BJ (cell line): ENCODE measurements around the gene PLPP3. TPM values are rescaled to one million over a fixed set of nuclear protein-coding genes. Genes with fewer than 3 reads are reported as not detected.

Experiments
- CTCF ChIA-PET: fragments of 350-600 bp; formaldehyde crosslinking; extraction: SDS; loops from one replicate; lab custom pipeline; 2021; ENCODE audit warnings: antibody characterized with exemption, inconsistent platforms; lab: Yijun Ruan, JAX
- POLR2A ChIA-PET: fragments of 300-600 bp; sonication (Branson Sonifier 250); formaldehyde crosslinking; extraction: SDS; loops from one replicate; lab custom pipeline; 2021; ENCODE audit warnings: antibody characterized with exemption; lab: Charles Lee
- DNase-seq: peaks from one replicate; pipeline ENCODE4 v3.0.0-alpha.2; 2011; ENCODE audit warnings: low read depth
- H3K27me3 ChIP-seq: 2 replicates; pipeline ENCODE4 v1.6.0; 2011; ENCODE audit warnings: low read length; ENCODE audit not compliant: control insufficient read depth, insufficient read depth
- H3K36me3 ChIP-seq: 2 replicates; pipeline ENCODE4 v1.5.1; 2011; ENCODE audit warnings: low read length; ENCODE audit not compliant: control insufficient read depth, insufficient read depth
- H3K4me3 ChIP-seq: 2 replicates; pipeline ENCODE4 v1.5.1; 2011; ENCODE audit warnings: low read depth, mild to moderate bottlenecking, control low read depth, low read length
- polyA plus RNA-seq: library from polyadenylated mRNA; depleted of rRNA; stranded (reverse); fragments of >200 nt; gene quantifications from 2 replicates; pipeline ENCODE4 v1.2.3, GENCODE V29; 2011
- TF ChIP-seq, protein P1 (sequence below): IDR thresholded peaks from 2 replicates; pipeline ENCODE4 v1.5.1; 2011; ENCODE audit warnings: low read depth, mild to moderate bottlenecking, control low read depth, inconsistent platforms, low read length, moderate library complexity; ENCODE audit not compliant: insufficient read depth

The PLPP3 gene
- polyA plus RNA-seq, 1 experiment: 55.4 TPM

DNA sequence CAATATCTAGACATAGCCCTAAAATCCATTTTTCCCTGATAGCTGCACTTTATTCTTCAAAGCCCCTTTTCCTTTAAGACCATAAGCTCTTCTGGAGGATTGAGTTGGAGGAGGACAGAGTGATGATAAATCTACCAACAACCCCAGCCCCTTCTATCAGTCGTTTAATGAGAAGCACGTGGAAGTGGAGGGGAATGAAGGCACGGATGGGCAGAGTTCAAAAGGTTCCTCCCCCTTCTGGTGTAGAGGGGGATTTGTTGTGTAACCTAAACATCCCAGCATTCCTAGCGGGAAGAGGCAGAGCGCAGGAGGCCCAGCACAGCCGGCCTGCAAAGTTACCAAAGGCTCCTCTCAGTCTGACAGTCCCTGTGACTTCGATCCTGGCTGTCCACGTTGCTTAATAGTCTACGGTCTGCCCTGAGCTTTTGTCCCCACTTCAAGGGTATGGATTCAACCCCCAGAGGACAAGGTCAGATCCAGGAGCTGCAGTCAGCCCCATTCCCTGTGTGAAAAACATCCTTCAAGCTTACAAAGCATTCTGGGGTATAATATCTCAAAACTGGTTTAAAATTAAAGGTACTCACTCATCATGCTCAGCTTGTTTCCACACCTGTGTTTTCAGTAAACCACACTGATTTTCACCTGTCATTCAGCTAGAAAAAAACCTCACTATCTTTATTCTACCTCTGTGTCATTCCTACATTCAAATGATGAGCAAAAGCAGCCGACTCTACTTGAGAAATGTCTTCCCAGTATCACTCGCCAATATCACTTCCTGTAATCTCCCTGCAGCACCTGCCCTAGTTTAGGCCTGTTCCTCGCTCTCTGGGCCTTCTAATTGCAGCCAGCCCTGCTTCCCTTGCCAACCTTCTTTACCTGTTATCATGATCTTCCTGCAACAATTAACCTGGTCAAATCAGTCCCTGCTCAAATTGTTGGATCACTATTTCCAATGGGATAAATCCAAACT is 117.9 kb downstream of the PLPP3 start:
- CTCF ChIA-PET: no interaction called here
- Histone ChIP-seq H3K36me3 (no peaks in the 10 kb centered on the region; the same call in 1 of the 2 replicates), H3K27me3 (no peaks in the 10 kb centered on the region), H3K4me3 (no peak overlapping the region)
- DNase-seq: no peak
- POLR2A ChIA-PET: no interaction called here
- TF ChIP-seq, protein P1, sequence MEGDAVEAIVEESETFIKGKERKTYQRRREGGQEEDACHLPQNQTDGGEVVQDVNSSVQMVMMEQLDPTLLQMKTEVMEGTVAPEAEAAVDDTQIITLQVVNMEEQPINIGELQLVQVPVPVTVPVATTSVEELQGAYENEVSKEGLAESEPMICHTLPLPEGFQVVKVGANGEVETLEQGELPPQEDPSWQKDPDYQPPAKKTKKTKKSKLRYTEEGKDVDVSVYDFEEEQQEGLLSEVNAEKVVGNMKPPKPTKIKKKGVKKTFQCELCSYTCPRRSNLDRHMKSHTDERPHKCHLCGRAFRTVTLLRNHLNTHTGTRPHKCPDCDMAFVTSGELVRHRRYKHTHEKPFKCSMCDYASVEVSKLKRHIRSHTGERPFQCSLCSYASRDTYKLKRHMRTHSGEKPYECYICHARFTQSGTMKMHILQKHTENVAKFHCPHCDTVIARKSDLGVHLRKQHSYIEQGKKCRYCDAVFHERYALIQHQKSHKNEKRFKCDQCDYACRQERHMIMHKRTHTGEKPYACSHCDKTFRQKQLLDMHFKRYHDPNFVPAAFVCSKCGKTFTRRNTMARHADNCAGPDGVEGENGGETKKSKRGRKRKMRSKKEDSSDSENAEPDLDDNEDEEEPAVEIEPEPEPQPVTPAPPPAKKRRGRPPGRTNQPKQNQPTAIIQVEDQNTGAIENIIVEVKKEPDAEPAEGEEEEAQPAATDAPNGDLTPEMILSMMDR: no peak

DNA sequence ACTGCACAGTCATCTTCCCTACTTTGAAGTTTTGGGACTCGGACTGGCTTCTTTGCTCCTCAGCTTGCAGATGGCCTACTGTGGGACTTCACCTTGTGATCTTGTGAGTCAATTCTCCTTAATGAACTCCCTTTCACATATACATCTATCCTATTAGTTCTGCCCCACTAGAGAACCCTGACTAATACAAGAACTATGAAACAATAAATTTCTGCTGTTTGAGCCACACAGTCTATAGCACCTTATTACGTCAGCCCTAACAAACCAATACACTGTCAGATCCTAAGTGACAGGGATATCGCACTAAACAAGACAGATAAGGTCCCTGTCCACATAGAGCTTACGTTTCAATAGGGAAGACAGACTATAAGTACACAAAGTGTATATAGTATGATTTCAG is 120.1 kb downstream of the PLPP3 start:
- Histone ChIP-seq H3K4me3 (no peak overlapping the region), H3K27me3 (no peaks in the 10 kb centered on the region), H3K36me3 (no peaks in the 10 kb centered on the region)
- CTCF ChIA-PET: interaction anchor here (0.6 kb wide), 1 partner anchor 403 kb away, joined by 3 read pairs; no protein-coding TSS in a partner anchor
- no peak for DNase-seq
- POLR2A ChIA-PET: no interaction called here
- TF ChIP-seq, protein P1: no peak

DNA sequence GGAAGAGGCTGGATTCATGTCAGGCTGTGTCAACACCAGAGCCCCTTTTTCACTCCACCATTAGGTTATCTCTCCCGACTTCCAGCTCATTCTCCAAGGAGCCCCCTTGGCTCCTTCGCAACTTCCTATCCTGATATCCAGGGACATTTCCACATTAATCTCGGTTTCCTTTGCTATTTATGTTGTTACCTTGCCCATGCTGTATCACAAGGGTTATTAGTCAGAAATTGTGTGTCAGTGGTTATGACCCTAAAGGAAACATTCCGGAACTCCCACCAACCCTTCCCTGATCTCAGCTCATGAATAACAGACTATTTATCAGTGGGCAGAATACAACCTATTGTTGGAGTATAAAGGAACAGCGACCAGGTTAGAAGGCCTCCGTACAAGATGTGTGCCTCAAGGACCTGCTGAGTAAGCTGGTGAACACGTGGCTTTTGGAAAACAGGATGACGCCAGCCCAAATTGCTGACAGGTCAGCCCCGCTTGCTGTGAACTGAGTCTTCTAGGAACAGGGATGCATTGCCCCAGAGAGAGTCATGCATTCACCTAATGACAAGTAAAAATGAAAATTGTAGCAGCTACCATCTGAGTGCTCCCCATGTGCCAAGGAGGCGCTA is 121.5 kb downstream of the PLPP3 start:
- Histone ChIP-seq H3K27me3 (no peaks in the 10 kb centered on the region), H3K4me3 (no peak overlapping the region), H3K36me3 (no peaks in the 10 kb centered on the region)
- TF ChIP-seq, protein P1: no peak
- POLR2A ChIA-PET: no interaction called here
- DNase-seq: no peak
- CTCF ChIA-PET: no interaction called here

DNA sequence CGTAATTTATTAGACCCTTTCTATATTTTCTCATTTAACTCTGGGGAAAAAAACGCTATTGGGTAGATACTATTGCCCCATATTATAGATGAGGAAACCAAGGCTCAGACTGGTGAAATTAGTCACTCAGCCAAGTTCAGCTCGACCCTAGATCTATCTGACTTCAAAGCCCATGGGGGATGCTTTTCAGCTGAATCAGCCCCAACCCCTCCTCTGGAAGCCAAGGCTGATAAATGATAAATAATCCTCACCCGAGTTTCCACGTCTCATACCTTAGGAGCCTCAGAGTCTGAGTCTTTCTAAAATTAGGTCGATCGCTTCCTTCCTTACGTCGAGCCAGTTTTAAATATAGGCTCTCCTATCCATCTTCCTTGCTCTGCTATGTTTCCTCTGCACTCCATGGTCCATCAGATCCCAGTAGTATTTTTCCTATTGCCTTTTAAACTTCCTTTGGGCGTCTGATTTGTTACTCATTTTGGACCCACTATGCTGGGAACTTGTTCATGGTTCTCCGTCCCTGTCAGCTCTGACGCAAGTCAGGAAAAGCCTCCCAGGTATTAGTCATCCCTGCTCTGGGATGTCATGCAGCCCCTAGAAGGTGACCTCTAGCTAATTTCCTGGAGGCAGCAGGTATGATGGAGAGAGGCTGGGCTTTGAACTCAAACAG is 122.8 kb downstream of the PLPP3 start:
- TF ChIP-seq, protein P1: no peak
- no peaks in the 10 kb centered on the region for H3K27me3 ChIP-seq
- no peak overlapping the region for H3K4me3 ChIP-seq
- ChIA-PET CTCF (no interaction called here), POLR2A (no interaction called here)
- no peak for DNase-seq
- no peaks in the 10 kb centered on the region for H3K36me3 ChIP-seq

DNA sequence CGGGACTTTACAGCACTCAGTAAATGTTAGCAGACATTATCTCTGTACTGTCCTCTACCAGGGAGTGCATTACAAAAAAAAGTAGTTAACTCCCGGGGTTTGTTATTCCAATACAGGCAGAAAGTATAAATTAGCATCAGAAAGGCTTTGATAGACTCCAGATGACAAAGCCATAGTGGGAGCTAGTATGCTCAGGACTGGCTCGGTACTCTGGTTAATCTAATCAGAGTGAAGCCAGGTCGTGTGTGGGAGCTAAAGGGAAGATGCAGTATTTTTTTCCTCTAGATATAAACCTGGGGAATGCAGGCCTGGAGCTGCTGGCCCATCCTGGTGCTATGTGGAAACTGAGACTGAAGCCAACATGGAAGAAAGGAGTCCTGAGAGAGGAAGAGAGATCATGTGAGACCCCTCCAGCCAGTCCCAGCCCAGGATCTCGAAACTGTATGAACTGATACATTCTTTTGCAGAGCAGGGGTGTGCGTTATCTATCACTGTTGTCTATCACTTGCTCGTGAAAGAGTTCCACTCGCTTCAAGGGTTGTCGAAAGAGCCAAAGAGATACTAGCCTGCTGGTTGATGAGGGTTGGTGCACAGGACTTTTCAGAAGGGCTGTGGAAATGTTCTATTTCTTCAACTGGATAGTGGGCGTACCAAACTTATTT is 125.8 kb downstream of the PLPP3 start:
- ChIA-PET CTCF (no interaction called here), POLR2A (no interaction called here)
- no peaks in the 10 kb centered on the region for H3K36me3 ChIP-seq
- TF ChIP-seq, protein P1: no peak
- H3K27me3 ChIP-seq: no peaks in the 10 kb centered on the region
- no peak overlapping the region for H3K4me3 ChIP-seq
- DNase-seq: no peak
